GM12873 (cell line): Measurements from ENCODE around the gene FAF1.
A peak's percentile ranks its signal among the peaks of the same experiment; 100 is the strongest.

Experiments
- CTCF ChIP-seq: IDR thresholded peaks from 2 replicates; pipeline ENCODE4 v1.5.1; 2012; ENCODE audit warnings: low read depth, mild to moderate bottlenecking, moderate library complexity, low read length, control low read depth; ENCODE audit not compliant: insufficient read depth; ENCODE audit errors: missing control alignments

FAF1 gene

GRCh38 chr1:50441183-50441582, 518.9 kb downstream of the FAF1 start:
- no peak for TF ChIP-seq CTCF

- TF ChIP-seq CTCF, result peak; percentile 28
Measured at GRCh38 chr1:50438945-50439344, 521.1 kb downstream of the FAF1 start.

GRCh38 chr1:50436489-50436888, 523.6 kb downstream of the FAF1 start:
- no peak for TF ChIP-seq CTCF

GRCh38 chr1:50430010-50430405, 530.1 kb downstream of the FAF1 start:
- no peak for TF ChIP-seq CTCF

GRCh38 chr1:50427818-50428779, 532.0 kb downstream of the FAF1 start:
- TF ChIP-seq CTCF, result no peak

GRCh38 chr1:50427086-50427817, 532.8 kb downstream of the FAF1 start:
- TF ChIP-seq CTCF, result no peak

GRCh38 chr1:50426702-50427085, 533.4 kb downstream of the FAF1 start:
- TF ChIP-seq CTCF, result no peak
